NOMO-1 (cell line): ENCODE measurements around the gene KLKB1.

ENCODE experiments used
- DNase-seq, 2 experiments: peaks; one replicate each; lab custom pipeline; 2025; ENCODE audit not compliant: unreplicated experiment in 2 of 2; lab: John Stamatoyannopoulos, UW

Gene KLKB1

DNA sequence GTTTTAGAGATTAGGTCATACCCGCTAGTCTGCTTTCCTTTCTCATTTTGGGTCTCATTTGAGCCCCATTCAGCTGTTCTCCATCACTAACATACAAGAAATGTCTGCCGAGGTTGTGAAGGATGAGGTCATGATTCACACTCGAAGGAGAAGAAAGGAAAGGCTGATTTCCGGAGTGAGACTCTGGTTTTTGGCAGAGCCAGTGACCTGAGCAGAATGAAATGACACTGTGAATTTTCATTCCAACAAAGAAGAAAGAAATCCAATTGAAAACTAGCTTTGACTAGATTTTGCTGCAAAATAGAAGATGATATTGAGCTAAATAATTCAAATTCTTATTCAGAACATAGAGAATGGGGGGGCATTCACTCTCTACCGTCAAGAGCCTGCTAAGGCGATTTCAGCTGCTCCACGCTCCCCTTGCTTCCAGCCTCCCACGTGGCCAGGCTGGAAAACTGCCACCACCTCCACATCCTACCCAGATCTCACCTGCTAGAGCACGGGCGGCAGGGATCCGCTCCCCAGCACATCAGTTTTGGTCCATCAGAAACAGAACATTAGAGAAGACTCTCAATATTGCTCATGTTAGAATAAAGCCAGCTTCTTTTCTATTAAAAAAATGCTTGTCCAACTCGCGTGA lies 77.7 kb downstream of the KLKB1 start:
- DNase-seq: no peak

GRCh38 chr4:186307497-186307896 lies 80.2 kb downstream of the KLKB1 start:
- DNase-seq: no peak

DNA sequence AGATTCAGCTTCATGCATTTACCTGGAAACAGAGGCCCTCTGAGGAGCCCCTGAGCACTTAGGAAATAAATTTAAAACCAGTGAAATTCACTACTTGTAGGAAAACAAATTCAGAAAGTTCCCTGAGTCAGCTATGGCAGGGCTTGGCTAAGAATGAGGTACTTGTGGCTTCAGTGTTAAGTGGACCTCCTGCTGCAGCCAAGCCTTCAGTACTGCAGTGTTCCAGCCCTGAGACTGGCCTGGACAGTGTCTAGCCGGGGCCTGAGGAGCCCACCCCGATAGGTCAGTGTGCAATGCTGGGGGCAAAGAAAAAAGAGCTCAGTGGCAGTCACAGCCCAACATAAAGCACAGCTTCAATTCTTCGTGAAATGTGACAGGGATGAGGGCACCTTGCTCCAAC lies 80.6 kb downstream of the KLKB1 start:
- no peak for DNase-seq
